Stomach (tissue), 19 donors: Measurements from ENCODE around the gene GRAMD2A. TPM values are rescaled to one million over a fixed set of nuclear protein-coding genes. Genes with fewer than 3 reads are reported as not detected.

Experiments
- DNase-seq, 2 donors: peaks; one replicate each; pipeline versions ENCODE4 v3.0.0 to v3.0.0-alpha.2; 2013 to 2019
- H3K27ac ChIP-seq, 5 donors: fragments of 200-600 bp in 4 of 5; sonication (generic) in 4 of 5; one replicate each; pipeline ENCODE4 v1.5.1; 2013 to 2019; ENCODE audit warnings: mild to moderate bottlenecking in 1 of 5, moderate library complexity in 1 of 5
- H3K27me3 ChIP-seq, 3 donors: fragments of 200-600 bp; sonication (generic); one replicate each; pipeline ENCODE4 v1.5.1; 2017 to 2019; ENCODE audit warnings: mixed run types in 1 of 3
- H3K36me3 ChIP-seq, 4 donors: fragments of 200-600 bp; sonication (generic); 1 replicate in 3 of 4; 2 replicates in 1 of 4; pipeline ENCODE4 v1.5.1; 2016 to 2019
- H3K4me1 ChIP-seq, 4 donors: fragments of 200-600 bp; sonication (generic); one replicate each; pipeline ENCODE4 v1.5.1; 2016 to 2019
- H3K4me3 ChIP-seq, 4 donors: fragments of 200-600 bp; sonication (generic) in 3 of 4; one replicate each; pipeline ENCODE4 v1.5.1; 2016 to 2019; ENCODE audit warnings: mild to moderate bottlenecking in 1 of 4
- H3K9me3 ChIP-seq, 4 donors: fragments of 200-600 bp; sonication (generic); one replicate each; pipeline ENCODE4 v1.5.1; 2016 to 2019
- CTCF ChIP-seq, 7 experiments: fragments of 450-650 bp in 4 of 7; fragments of 200-600 bp in 3 of 7; sonication (generic) in 3 of 7; IDR thresholded peaks; one replicate each; pipeline ENCODE4 v1.5.1; 2016 to 2019; ENCODE audit warnings: antibody characterized with exemption in 7 of 7, control low read depth in 2 of 7, mild to moderate bottlenecking in 1 of 7
- EP300 ChIP-seq: sonication (generic); formaldehyde crosslinking; IDR thresholded peaks from one replicate; pipeline ENCODE4 v1.6.1; 2017; ENCODE audit warnings: antibody characterized with exemption
- POLR2A ChIP-seq, 4 donors: fragments of 450-650 bp; IDR thresholded peaks; one replicate each; pipeline ENCODE4 v1.6.1; 2016; ENCODE audit warnings: antibody characterized with exemption in 4 of 4, control low read depth in 2 of 4, mild to moderate bottlenecking in 1 of 4, moderate library complexity in 1 of 4
- POLR2AphosphoS5 ChIP-seq, 3 donors: sonication (generic); formaldehyde crosslinking; IDR thresholded peaks; one replicate each; pipeline ENCODE4 v1.6.1; 2016; ENCODE audit warnings: antibody characterized with exemption in 3 of 3
- WGBS, 5 donors: extraction: QIAGEN DNeasy Blood & Tissue Kit in 3 of 5; methylation state at CpG; one replicate each; pipeline versions ENCODE4 v1.1.5 to v1.1.7; 2013 to 2018; 5-methylcytosine and 5-hydroxymethylcytosine counted together
- intact Hi-C: fragments of 100-400 bp; cut with DNase I; formaldehyde crosslinking; loops from one replicate; pipeline ENCODE4 v1.15.1; 2023; ENCODE audit warnings: low total_unique reads
- long read RNA-seq, 10 donors: transcript quantifications; one replicate each; lab custom pipeline, GENCODE V29; 2026
- polyA plus RNA-seq, 3 donors: library from polyadenylated mRNA; stranded (reverse); fragments of 200-250 nt; gene quantifications; one replicate each; pipeline ENCODE4 v1.2.3, GENCODE V29; 2013
- total RNA-seq, 5 donors: library from RNA; depleted of rRNA; stranded (reverse); fragments of >200 nt; gene quantifications; one replicate each; pipeline versions ENCODE4 v1.1.0 to v1.2.3, GENCODE V29; 2014 to 2016
- donor health status: healthy with polysubstance abuse.
- donor health status: Bipolar disorder and iron deficiency.
- donor health status: healthy.

GRAMD2A gene
- total RNA-seq (under 1 TPM in 2 of 5 donors, not detected in 3; 0.29 to 0.92 TPM), polyA plus RNA-seq (under 1 TPM in 2 of 3 donors, not detected in 1; 0.37 to 0.80 TPM)
- long read RNA-seq, donor 1, result 0 reads
- long read RNA-seq, donor 2, result 0 reads
- long read RNA-seq, donor 3, result 0 reads
- long read RNA-seq, donor 4, result 0 reads
- long read RNA-seq, donor 5, result 0 reads
- long read RNA-seq, donor 6, result 0 reads
- long read RNA-seq, donor 7, result 0 reads
- long read RNA-seq, donor 8, result 0 reads
- long read RNA-seq, donor 9, result 0 reads
- long read RNA-seq, donor 10, result 0 reads

GRCh38 chr15:72197460-72198355 lies at the start of gene GRAMD2A:
Gene GRAMD2A (minus strand): TSS chr15:72197787.
- H3K27me3 ChIP-seq, result peaks cover 0 to 14% (median 10%) of the 10 kb centered on the region in 3 donors
- peaks cover 32 to 45% (median 44%) of the 10 kb centered on the region in 4 donors for H3K36me3 ChIP-seq
- peak within 1 kb of the TSS; percentile 52 to 59 (median 58) for H3K4me3 ChIP-seq
- no peaks in the 10 kb centered on the region for H3K9me3 ChIP-seq
- intact Hi-C loops, result no loop called here
- WGBS, 5 donors, result 10 to 36% (median 17%) methylated on average over 27 to 83 of the region's 83 CpGs
- peak within 1 kb of the TSS in 2 of 5 donors; percentile 21 to 43 for H3K27ac ChIP-seq
- peak; percentile 43 to 66 for DNase-seq
- TF ChIP-seq POLR2AphosphoS5 (IDR thresholded peaks at IDR 0.05), result no peak
- TF ChIP-seq CTCF (IDR thresholded peaks at IDR 0.05), result no peak
- no peak for TF ChIP-seq EP300
- TF ChIP-seq POLR2A (IDR thresholded peaks at IDR 0.05), result no peak
- peaks cover 6 to 46% (median 12%) of the 10 kb centered on the region in 4 donors for H3K4me1 ChIP-seq

GRCh38 chr15:72242775-72243370 lies 45.3 kb upstream of the GRAMD2A start:
- TF ChIP-seq CTCF (IDR thresholded peaks at IDR 0.05) (no peak), POLR2A (IDR thresholded peaks at IDR 0.05) (no peak), EP300 (no peak), POLR2AphosphoS5 (IDR thresholded peaks at IDR 0.05) (no peak)
- Histone ChIP-seq H3K4me1 (peaks cover 0 to 3% (median under 1%) of the 10 kb centered on the region in 4 donors), H3K27me3 (no peaks in the 10 kb centered on the region), H3K9me3 (no peaks in the 10 kb centered on the region), H3K4me3 (no peak overlapping the region), H3K36me3 (peaks cover 31 to 90% (median 84%) of the 10 kb centered on the region in 4 donors), H3K27ac (no peak overlapping the region)
- DNase-seq, result no peak
- 45 to 65% (median 58%) methylated on average over 2 of the region's 2 CpGs for WGBS, 5 donors
- intact Hi-C loops, result no loop called here

- intact Hi-C loops, result no loop called here
- Histone ChIP-seq H3K4me1 (peaks cover 0 to 21% (median 10%) of the 10 kb centered on the region in 4 donors), H3K4me3 (no peak overlapping the region), H3K27me3 (no peaks in the 10 kb centered on the region), H3K27ac (no peak overlapping the region), H3K9me3 (no peaks in the 10 kb centered on the region), H3K36me3 (peaks cover 21 to 60% (median 54%) of the 10 kb centered on the region in 4 donors)
- no peak for DNase-seq
- TF ChIP-seq POLR2AphosphoS5 (IDR thresholded peaks at IDR 0.05) (no peak), CTCF (IDR thresholded peaks at IDR 0.05) (no peak), EP300 (no peak), POLR2A (IDR thresholded peaks at IDR 0.05) (no peak)
These were observed 42.1 kb upstream of the GRAMD2A start for GRCh38 chr15:72239652-72240051.

GRCh38 chr15:72238586-72238985 lies 41.0 kb upstream of the GRAMD2A start:
- WGBS, 5 donors, result 92 to 100% (median 96%) methylated on average over 3 of the region's 3 CpGs

More at GRCh38 chr15:72238586-72238985, 41.0 kb upstream of the GRAMD2A start:
- TF ChIP-seq POLR2A (IDR thresholded peaks at IDR 0.05) (no peak), POLR2AphosphoS5 (IDR thresholded peaks at IDR 0.05) (no peak), EP300 (no peak), CTCF (IDR thresholded peaks at IDR 0.05) (no peak)
- H3K27me3 ChIP-seq, result no peaks in the 10 kb centered on the region
- H3K4me1 ChIP-seq, result peaks cover 0 to 21% (median 10%) of the 10 kb centered on the region in 4 donors
- H3K9me3 ChIP-seq, result no peaks in the 10 kb centered on the region
- no peak overlapping the region for H3K27ac ChIP-seq
- no peak for DNase-seq
- intact Hi-C loops, result no loop called here
- peaks cover 21 to 50% (median 43%) of the 10 kb centered on the region in 4 donors for H3K36me3 ChIP-seq
- no peak overlapping the region for H3K4me3 ChIP-seq
